Neural cell (in vitro differentiated cells): ENCODE data around the gene POLR1A. TPM values are rescaled to one million over a fixed set of nuclear protein-coding genes. Genes with fewer than 3 reads are reported as not detected.

Experiments used
- H2AFZ ChIP-seq: fragments of 200-600, 300-800 bp; sonication (generic), shearing (Covaris generic); 2 replicates; pipeline ENCODE4 v1.6.0; 2014; ENCODE audit warnings: low read depth, mild to moderate bottlenecking, antibody characterized with exemption, low read length, moderate library complexity
- H3F3A ChIP-seq: fragments of 200-600 bp; shearing (Covaris generic); 2 replicates; pipeline ENCODE4 v1.6.1; 2016; ENCODE audit warnings: mild to moderate bottlenecking, moderate library complexity, mixed read lengths, antibody characterized with exemption, low read length; ENCODE audit not compliant: insufficient read depth, poor library complexity, severe bottlenecking
- H3K27ac ChIP-seq: fragments of 200-600, 300-800 bp; sonication (generic), shearing (Covaris generic); 2 replicates; pipeline ENCODE4 v1.5.1; 2014; ENCODE audit warnings: mild to moderate bottlenecking, low read length, moderate library complexity
- H3K27me3 ChIP-seq: fragments of 300-800, 200-600 bp; sonication (generic), shearing (Covaris generic); 2 replicates; pipeline ENCODE4 v1.6.0; 2014; ENCODE audit warnings: mild to moderate bottlenecking, low read depth, low read length, moderate library complexity; ENCODE audit not compliant: insufficient read depth
- H3K36me3 ChIP-seq: fragments of 300-800, 200-600 bp; sonication (generic), shearing (Covaris generic); 2 replicates; pipeline ENCODE4 v1.5.1; 2014; ENCODE audit warnings: mild to moderate bottlenecking, antibody characterized with exemption, low read length, moderate library complexity; ENCODE audit not compliant: insufficient read depth
- H3K4me2 ChIP-seq: fragments of 300-800, 200-600 bp; sonication (generic), shearing (Covaris generic); 2 replicates; pipeline ENCODE4 v1.6.0; 2014; ENCODE audit warnings: mild to moderate bottlenecking, low read length
- H3K4me3 ChIP-seq: fragments of 300-800, 200-600 bp; sonication (generic), shearing (Covaris generic); 2 replicates; pipeline ENCODE4 v1.5.1; 2014; ENCODE audit warnings: mild to moderate bottlenecking, low read length, moderate library complexity
- H3K79me2 ChIP-seq: fragments of 200-600 bp; shearing (Covaris generic); replicated peaks from 2 replicates; pipeline ENCODE4 v1.6.0; 2014; ENCODE audit warnings: mild to moderate bottlenecking, low read length, moderate library complexity; ENCODE audit not compliant: insufficient read depth
- H3K9ac ChIP-seq: fragments of 300-800, 200-600 bp; sonication (generic), shearing (Covaris generic); 2 replicates; pipeline ENCODE4 v1.6.1; 2016; ENCODE audit warnings: mild to moderate bottlenecking, low read length, mixed read lengths
- H3K9me2 ChIP-seq: fragments of 200-600 bp; shearing (Covaris generic); 2 replicates; pipeline ENCODE4 v1.6.1; 2016; ENCODE audit warnings: mild to moderate bottlenecking, low read length, mixed read lengths; ENCODE audit not compliant: insufficient read depth
- H3K9me3 ChIP-seq: fragments of 200-600, 300-800 bp; sonication (generic), shearing (Covaris generic); 2 replicates; pipeline ENCODE4 v1.6.1; 2016; ENCODE audit warnings: mild to moderate bottlenecking, mixed run types, low read length, moderate library complexity, mixed read lengths
- H4K20me1 ChIP-seq: fragments of 200-600 bp; shearing (Covaris generic); 2 replicates; pipeline ENCODE4 v1.6.1; 2016; ENCODE audit warnings: mild to moderate bottlenecking, mixed run types; ENCODE audit not compliant: insufficient read depth
- EP300 ChIP-seq: fragments of 450-650 bp; conservative IDR thresholded peaks from 2 replicates; pipeline ENCODE4 v1.6.1; 2014; ENCODE audit warnings: antibody characterized with exemption, mild to moderate bottlenecking, moderate library complexity; ENCODE audit not compliant: poor library complexity, severe bottlenecking
- EZH2 ChIP-seq: fragments of 200-600, 300-800 bp; shearing (Covaris generic), sonication (generic); IDR thresholded peaks from 2 replicates; pipeline ENCODE4 v1.6.1; 2014; ENCODE audit warnings: antibody characterized with exemption, low read length, borderline replicate concordance, mild to moderate bottlenecking; ENCODE audit not compliant: insufficient read depth, poor library complexity, severe bottlenecking
- MXI1 ChIP-seq: fragments of 450-650 bp; conservative IDR thresholded peaks from 2 replicates; pipeline ENCODE4 v1.6.1; 2014; ENCODE audit warnings: antibody characterized with exemption, mild to moderate bottlenecking; ENCODE audit not compliant: poor library complexity, severe bottlenecking
- POLR2AphosphoS5 ChIP-seq: IDR thresholded peaks from 2 replicates; pipeline ENCODE4 v1.6.1; 2012
- RAD21 ChIP-seq: fragments of 450-650 bp; conservative IDR thresholded peaks from 2 replicates; pipeline ENCODE4 v1.6.1; 2014; ENCODE audit warnings: antibody characterized with exemption, mild to moderate bottlenecking, moderate library complexity
- SMC3 ChIP-seq: fragments of 450-650 bp; conservative IDR thresholded peaks from 2 replicates; pipeline ENCODE4 v1.6.1; 2014; ENCODE audit warnings: antibody characterized with exemption, mild to moderate bottlenecking, moderate library complexity; ENCODE audit not compliant: poor library complexity
- TAF1 ChIP-seq: IDR thresholded peaks from 2 replicates; pipeline ENCODE4 v1.6.1; 2012; ENCODE audit warnings: low read depth
- polyA plus RNA-seq: library from polyadenylated mRNA; depleted of rRNA; stranded (reverse); fragments of >200 nt; gene quantifications from 2 replicates; pipeline ENCODE4 v1.2.3, GENCODE V29; 2014
- TF ChIP-seq, protein P1 (sequence below): IDR thresholded peaks from 2 replicates; pipeline ENCODE4 v1.6.1; 2012; ENCODE audit warnings: borderline replicate concordance
- TF ChIP-seq, protein P2 (sequence below): fragments of 450-650 bp; IDR thresholded peaks from 2 replicates; pipeline ENCODE4 v1.5.1; 2014; ENCODE audit warnings: antibody characterized with exemption, mild to moderate bottlenecking, moderate library complexity; ENCODE audit not compliant: poor library complexity, severe bottlenecking

Gene POLR1A
- polyA plus RNA-seq, 1 donor from 2014 or later, result 5.4 TPM

- Histone ChIP-seq H3K27ac (no peak overlapping the region), H3K79me2 (peaks cover 23% of the 10 kb centered on the region), H4K20me1 (no peaks in the 10 kb centered on the region), H3K9me3 (no peaks in the 10 kb centered on the region), H3K4me2 (no peak overlapping the region), H3K9me2 (no peaks in the 10 kb centered on the region), H2AFZ (no peak overlapping the region), H3K9ac (no peak overlapping the region), H3F3A (no peaks in the 10 kb centered on the region), H3K4me3 (no peak overlapping the region), H3K27me3 (no peaks in the 10 kb centered on the region), H3K36me3 (peaks cover 4% of the 10 kb centered on the region)
- TF ChIP-seq TAF1, result no peak
- no peak for TF ChIP-seq MXI1
- TF ChIP-seq EP300, result no peak
- no peak for TF ChIP-seq POLR2AphosphoS5
- TF ChIP-seq EZH2, result no peak
- no peak for TF ChIP-seq RAD21
- TF ChIP-seq, protein P1, sequence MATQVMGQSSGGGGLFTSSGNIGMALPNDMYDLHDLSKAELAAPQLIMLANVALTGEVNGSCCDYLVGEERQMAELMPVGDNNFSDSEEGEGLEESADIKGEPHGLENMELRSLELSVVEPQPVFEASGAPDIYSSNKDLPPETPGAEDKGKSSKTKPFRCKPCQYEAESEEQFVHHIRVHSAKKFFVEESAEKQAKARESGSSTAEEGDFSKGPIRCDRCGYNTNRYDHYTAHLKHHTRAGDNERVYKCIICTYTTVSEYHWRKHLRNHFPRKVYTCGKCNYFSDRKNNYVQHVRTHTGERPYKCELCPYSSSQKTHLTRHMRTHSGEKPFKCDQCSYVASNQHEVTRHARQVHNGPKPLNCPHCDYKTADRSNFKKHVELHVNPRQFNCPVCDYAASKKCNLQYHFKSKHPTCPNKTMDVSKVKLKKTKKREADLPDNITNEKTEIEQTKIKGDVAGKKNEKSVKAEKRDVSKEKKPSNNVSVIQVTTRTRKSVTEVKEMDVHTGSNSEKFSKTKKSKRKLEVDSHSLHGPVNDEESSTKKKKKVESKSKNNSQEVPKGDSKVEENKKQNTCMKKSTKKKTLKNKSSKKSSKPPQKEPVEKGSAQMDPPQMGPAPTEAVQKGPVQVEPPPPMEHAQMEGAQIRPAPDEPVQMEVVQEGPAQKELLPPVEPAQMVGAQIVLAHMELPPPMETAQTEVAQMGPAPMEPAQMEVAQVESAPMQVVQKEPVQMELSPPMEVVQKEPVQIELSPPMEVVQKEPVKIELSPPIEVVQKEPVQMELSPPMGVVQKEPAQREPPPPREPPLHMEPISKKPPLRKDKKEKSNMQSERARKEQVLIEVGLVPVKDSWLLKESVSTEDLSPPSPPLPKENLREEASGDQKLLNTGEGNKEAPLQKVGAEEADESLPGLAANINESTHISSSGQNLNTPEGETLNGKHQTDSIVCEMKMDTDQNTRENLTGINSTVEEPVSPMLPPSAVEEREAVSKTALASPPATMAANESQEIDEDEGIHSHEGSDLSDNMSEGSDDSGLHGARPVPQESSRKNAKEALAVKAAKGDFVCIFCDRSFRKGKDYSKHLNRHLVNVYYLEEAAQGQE, result no peak
- TF ChIP-seq SMC3, result no peak
- TF ChIP-seq, protein P2, sequence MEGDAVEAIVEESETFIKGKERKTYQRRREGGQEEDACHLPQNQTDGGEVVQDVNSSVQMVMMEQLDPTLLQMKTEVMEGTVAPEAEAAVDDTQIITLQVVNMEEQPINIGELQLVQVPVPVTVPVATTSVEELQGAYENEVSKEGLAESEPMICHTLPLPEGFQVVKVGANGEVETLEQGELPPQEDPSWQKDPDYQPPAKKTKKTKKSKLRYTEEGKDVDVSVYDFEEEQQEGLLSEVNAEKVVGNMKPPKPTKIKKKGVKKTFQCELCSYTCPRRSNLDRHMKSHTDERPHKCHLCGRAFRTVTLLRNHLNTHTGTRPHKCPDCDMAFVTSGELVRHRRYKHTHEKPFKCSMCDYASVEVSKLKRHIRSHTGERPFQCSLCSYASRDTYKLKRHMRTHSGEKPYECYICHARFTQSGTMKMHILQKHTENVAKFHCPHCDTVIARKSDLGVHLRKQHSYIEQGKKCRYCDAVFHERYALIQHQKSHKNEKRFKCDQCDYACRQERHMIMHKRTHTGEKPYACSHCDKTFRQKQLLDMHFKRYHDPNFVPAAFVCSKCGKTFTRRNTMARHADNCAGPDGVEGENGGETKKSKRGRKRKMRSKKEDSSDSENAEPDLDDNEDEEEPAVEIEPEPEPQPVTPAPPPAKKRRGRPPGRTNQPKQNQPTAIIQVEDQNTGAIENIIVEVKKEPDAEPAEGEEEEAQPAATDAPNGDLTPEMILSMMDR, result no peak
Observed at GRCh38 chr2:86097913-86098312, 7.8 kb downstream of the POLR1A start.

DNA sequence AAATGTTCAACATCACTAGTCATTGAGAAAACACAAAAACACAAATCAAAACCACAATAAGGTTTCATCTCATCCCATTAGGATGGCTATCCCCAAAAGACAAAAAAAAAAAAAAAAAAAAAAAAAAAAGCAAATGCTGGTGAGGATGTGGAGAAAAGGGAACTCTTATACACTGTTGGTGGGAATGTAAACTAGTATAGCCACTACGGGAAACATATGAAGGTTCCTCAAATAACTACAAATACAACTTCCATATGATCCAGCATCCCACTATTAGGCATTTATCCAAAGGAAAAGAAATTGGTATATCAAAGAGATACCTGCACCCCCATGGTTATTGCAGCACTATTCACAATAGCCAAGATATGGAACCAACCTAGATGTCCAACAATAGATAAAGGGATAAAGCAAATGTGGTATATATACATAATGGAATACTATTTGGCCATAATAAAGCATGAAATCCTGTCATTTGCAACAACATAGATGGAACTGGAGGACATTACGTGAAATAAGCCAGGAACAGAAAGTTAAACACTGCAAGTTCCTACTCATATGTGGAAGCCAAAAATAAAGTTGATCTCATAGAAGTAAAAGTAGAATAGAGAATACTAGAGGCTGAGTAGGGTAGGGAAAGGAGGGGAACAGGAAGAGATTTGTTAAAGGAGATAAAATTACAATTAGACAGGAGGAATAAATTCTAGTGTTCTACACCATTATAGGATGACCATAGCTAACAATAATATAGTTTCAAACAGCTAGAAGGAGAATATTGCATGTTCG lies 8.4 kb downstream of the POLR1A start:
- H3K4me3 ChIP-seq, result no peak overlapping the region
- H3F3A ChIP-seq, result no peaks in the 10 kb centered on the region
- no peak overlapping the region for H3K4me2 ChIP-seq
- no peaks in the 10 kb centered on the region for H3K27me3 ChIP-seq
- no peak overlapping the region for H3K27ac ChIP-seq
- no peak for TF ChIP-seq POLR2AphosphoS5
- H3K79me2 ChIP-seq, result peaks cover 23% of the 10 kb centered on the region
- peaks cover 4% of the 10 kb centered on the region for H3K36me3 ChIP-seq
- H3K9ac ChIP-seq, result no peak overlapping the region
- H3K9me2 ChIP-seq, result no peaks in the 10 kb centered on the region
- no peaks in the 10 kb centered on the region for H4K20me1 ChIP-seq
- no peaks in the 10 kb centered on the region for H3K9me3 ChIP-seq
- H2AFZ ChIP-seq, result no peak overlapping the region
